Suprapubic skin (tissue), 3 donors: Measurements from ENCODE around the gene TBCB.

Experiments used
- CTCF ChIP-seq, 2 donors: fragments of 200-600 bp in 1 of 2; fragments of 450-650 bp in 1 of 2; sonication (generic) in 1 of 2; IDR thresholded peaks; one replicate each; pipeline ENCODE4 v1.5.1; 2016 to 2019; ENCODE audit warnings: antibody characterized with exemption in 2 of 2, mild to moderate bottlenecking in 1 of 2, moderate library complexity in 1 of 2
- POLR2AphosphoS5 ChIP-seq, 3 donors: sonication (generic); formaldehyde crosslinking; IDR thresholded peaks; one replicate each; pipeline ENCODE4 v1.6.1; 2017; ENCODE audit warnings: antibody characterized with exemption in 3 of 3

GRCh38 chr19:36103842-36104552, 11.3 kb upstream of the TBCB start:
- no peak for TF ChIP-seq POLR2AphosphoS5 (IDR thresholded peaks at IDR 0.05)
- TF ChIP-seq CTCF (IDR thresholded peaks at IDR 0.05) = no peak
